ENCODE data around the gene PER1.
"Not testable (repeated sequence)": the region's sequence is repeated elsewhere in the genome, so short reads cannot be mapped to it uniquely, and the experiment has no call there.

Gene PER1

GRCh38 chr17:8118769-8119580 is 33.2 kb downstream of the PER1 start:
- peak; percentile 64 to 83 (median 80) for DNase-seq

DNA sequence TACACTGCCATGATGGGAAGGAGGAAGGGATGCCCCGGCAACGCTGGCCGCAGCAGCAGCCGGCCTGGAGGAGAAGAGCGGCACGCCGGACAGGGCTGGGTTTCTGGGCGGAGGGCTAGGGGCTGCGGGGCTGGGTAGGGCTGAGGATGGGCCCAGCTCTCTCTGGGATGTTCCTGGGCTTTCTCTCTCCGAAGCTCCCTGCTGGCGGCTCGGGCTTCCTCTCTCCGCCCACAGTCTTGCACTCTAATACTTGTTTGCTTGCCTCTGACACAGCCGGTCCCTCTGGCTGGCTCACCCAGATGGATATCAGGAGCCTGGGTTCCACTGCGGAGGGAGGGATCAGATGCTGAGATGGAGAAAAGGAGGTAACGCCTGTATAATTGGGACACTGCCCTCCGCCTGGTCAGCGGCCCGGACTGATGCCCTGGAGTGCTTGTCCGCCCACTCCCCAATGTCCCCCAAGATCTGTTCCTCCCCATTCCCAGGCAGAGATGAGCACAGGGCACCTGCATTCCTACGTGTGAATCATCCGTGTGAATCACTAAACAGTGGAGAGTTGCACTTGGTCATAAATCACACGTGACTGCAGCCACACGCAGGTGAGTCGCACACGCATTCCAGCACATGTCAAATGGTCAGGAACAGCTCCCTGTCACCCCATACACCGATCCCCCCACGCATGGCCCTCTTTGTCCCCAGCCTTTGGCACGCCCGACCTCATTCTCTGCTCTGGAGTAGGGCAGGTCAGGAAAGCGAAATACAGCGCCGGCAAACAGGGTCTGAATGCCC is 34.0 kb downstream of the PER1 start, which contains the start of gene ALOXE3:
Gene ALOXE3 (minus strand): TSS at position 535 of the 789 bp plus-strand sequence. CDS start 524 bp downstream, at position 11.
- no peak for DNase-seq

DNA sequence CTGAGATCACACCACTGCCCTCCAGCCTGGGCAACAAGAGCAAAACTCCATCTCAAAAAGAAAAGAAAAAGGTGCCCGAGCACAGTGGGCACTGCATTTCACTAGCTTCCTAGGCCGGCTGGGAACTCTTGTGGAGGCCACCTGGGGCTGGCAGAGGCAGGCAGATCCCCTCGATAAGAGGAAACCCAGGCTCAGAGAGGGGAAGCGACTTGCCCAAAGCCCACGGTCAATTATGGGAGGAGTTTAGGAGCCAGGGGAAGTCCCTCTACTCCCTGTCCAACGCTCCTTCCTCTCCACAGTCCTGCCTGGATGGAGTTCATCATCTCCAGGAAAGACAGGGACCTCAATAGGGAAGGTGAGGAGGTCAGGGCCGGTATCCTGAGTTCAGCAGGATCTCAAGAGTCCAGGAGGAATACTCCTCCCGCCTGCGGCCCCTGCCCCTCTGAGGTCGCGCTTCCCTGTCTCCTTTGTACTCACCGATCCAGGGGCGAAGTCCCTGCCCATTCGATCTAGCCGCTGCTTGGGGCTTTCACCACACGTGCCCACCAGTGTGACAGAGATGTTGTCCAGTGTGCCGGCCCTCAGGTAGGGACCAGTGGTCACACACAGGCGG is 34.7 kb downstream of the PER1 start:
- DNase-seq = no peak

GRCh38 chr17:8116776-8117175 is 35.4 kb downstream of the PER1 start:
- DNase-seq = no peak

DNA sequence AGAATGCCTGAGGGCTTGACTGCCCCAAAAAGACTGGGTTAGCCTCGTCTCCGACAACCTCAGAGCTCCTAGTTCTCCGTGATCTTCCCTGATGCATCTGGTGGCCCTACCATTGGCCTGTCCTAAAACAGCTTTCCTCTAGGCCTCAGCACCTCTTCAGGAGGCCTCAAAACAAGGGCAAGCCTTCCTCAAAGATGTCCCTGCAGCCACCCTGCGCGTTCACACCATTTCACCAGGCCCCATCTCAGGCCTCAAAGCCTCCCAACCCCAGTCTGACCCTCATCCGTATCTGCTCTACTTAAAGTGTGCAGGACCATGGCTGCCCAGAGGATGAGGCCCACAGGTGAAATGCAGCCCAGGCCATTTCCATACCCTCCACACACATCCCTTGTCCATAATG is 41.3 kb downstream of the PER1 start:
- DNase-seq = no peak

DNA sequence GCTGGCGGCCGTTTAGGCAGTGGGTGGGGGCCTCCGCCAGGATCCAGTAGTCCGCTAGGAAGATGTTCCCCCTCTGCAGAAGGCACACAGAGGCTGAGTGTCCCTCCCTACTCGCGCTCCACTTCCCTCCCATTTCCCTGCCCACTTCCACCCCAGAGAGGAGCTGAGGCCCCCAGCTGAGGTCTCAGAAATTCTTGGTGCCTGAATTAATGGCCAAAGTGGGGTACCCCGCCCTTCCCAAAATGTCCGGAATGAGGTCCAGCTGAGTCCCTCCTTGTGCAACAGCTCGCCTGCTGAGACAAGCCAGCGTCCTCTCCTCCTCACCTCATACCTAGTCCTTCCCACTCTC is 41.8 kb downstream of the PER1 start:
- no peak for DNase-seq

DNA sequence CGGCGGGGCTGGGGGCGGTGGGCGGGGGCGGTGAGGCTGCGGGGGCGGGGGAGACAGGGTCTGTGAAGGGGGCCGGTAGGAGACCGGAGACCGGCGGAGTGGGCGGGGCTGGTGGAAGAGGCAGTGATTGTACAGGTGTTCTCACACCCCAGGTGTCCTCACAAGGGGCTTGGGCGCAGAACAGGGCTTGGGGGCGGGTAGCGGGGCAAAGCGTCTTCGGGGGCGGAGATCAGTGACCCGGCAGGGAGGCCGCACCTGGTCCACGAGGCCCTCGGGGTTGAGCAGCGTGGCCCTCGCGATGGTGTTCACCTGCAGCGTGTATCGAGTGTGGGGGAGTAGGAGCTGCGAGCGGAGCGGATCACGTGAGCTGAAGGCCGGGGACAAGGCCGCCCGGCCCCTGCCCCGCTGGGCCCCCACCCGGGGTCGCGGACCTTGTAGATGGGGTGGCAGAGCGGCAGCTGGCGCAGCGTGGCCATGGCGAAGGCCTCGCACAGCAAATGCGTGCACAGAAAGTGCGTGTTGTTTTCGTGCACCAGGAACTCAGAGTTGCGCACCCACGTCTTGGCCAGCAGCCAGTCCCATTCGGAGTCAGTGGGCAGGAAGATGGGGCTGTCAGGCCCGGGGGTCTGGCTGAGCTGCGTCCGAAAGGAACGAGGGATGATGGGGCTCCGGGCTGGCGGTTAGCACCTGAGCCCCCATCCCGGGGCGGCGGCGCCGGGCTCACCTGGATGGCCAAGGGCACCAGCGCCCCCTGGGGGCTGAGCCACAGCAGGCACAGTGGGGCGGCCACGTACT is 42.3 kb downstream of the PER1 start:
- peak; percentile 67 to 79 (median 76) for DNase-seq

GRCh38 chr17:8108972-8109660 is 43.1 kb downstream of the PER1 start:
- DNase-seq = no peak

- not testable (repeated sequence) for DNase-seq
Observed at GRCh38 chr17:8106980-8107379, 45.2 kb downstream of the PER1 start.

- peak in 1 of 5 donors; percentile 16 for DNase-seq
Observed at GRCh38 chr17:8105957-8106398, 46.2 kb downstream of the PER1 start.

GRCh38 chr17:8104911-8105310 is 47.3 kb downstream of the PER1 start:
- no peak for DNase-seq

- DNase-seq = no peak
Observed at GRCh38 chr17:8103549-8103948, 48.7 kb downstream of the PER1 start.

- no peak for DNase-seq
Observed at GRCh38 chr17:8101721-8102120, 50.5 kb downstream of the PER1 start.

DNA sequence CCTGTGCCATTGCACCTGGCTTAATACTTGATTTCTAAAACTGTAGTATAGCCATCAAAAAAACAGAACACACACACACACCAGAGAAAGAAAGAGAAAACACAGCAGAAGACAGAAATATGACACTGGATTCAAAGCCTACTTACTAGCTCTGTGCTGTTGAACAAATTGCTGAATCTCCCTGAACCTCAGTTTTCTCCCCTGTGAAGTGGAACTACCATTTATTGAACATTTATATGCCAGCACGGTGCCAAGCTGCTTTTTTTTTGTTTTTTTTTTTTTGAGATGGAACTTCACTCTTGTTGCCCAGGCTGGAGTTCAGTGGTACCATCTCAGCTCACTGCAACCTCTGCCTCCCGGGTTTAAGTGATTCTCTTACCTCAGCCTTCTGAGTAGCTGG is 51.4 kb downstream of the PER1 start:
- no peak for DNase-seq

DNA sequence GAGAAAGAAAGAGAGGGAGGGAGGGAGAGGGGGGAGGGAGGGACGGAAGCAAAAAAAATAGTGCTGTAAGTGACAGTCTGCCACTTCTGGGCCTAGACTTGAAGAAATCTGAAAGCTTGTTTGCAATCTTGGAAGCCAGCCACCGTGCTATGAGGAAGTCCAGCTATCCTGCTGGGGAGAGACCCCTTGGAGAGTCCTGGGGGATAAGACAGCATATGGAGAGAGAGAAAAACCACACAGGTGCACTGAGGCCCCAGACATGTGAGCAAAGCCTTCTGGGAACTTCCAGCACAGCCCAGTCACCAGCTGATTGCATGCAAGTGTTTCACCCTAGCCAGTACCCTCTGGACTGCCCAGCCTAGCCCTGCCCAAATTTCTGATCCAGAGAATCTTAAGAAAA is 52.1 kb downstream of the PER1 start:
- DNase-seq = no peak

DNA sequence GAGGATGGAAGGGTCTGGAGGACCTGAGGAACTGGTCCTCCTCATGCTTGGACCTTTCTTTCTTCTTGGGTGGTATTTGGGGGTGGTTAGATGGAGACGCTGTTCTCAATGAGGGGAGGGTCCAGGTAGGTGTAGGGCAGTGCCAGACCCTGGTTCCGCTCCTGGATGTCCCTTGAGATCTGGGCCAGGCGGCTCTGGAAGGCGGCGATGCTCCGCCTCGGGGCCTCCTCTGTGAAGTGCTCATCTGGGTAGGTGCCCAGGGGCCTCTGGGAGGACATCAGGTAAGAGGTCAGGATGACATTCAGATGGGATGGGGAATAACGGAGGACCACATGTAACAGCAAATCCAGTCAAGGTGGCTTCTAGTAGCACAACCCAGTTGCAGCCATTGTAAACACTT is 55.7 kb downstream of the PER1 start:
- DNase-seq = no peak

GRCh38 chr17:8095361-8095760 is 56.8 kb downstream of the PER1 start:
- no peak for DNase-seq

DNA sequence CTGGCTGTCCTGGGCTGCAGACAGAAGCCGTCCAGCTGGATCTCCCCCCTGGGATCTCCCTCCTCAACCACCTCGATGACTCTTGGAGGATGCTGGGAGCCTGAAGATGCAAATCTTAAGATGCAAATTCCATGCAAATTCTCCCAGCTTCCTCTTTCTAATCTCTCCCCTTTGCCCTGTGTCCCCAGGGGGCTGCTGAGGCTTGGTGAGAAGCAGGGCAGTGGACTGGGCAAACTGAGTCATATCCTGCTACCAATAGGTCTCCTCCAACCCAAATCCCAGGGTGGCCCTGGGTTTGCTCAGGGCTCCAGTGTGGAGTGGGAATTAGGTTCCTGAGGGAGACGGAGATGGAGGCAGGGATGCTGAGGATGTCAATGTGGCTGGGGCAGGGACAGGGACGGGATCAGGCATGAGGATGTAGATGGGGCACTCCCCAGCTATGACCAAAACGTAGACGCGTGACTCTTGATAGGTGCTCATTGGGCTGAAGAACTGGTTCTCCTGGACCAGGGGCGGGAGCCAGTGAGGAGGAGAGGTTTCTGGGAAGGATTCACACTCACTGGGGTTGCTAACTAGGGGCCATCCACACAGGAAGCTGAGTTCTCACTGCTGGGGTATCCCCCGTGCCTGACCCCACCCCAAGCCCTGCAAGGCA is 61.0 kb downstream of the PER1 start:
- no peak for DNase-seq

Data from T-helper 1 cell (primary cell).